CD4-positive, alpha-beta memory T cell (primary cell): ENCODE measurements around the gene CAPZB. TPM values are rescaled to one million over a fixed set of nuclear protein-coding genes. Genes with fewer than 3 reads are reported as not detected.

ENCODE experiments used
- CTCF ChIA-PET: fragments of 350-600 bp; sonication (Branson Sonifier 250); formaldehyde crosslinking; loops from one replicate; lab custom pipeline; 2021; ENCODE audit warnings: inconsistent platforms; ENCODE audit not compliant: partially characterized antibody; lab: Charles Lee
- POLR2A ChIA-PET: fragments of 350-600 bp; sonication (Branson Sonifier 250); formaldehyde crosslinking; loops from one replicate; lab custom pipeline; 2021; ENCODE audit not compliant: partially characterized antibody; lab: Charles Lee
- DNase-seq, 5 donors: peaks; one replicate each; pipeline versions ENCODE4 v3.0.0 to v3.0.0-alpha.2; 2020 to 2022; ENCODE audit warnings: mixed read lengths in 1 of 5
- H3K27ac ChIP-seq: one replicate; pipeline ENCODE4 v1.7.0; 2013; ENCODE audit warnings: low read depth, low read length
- H3K27me3 ChIP-seq: 2 replicates; pipeline ENCODE4 v1.7.0; 2013; ENCODE audit warnings: mild to moderate bottlenecking, low read length, moderate library complexity; ENCODE audit not compliant: insufficient read depth
- H3K36me3 ChIP-seq: 2 replicates; pipeline ENCODE4 v1.7.0; 2013; ENCODE audit warnings: mild to moderate bottlenecking, low read length, moderate library complexity; ENCODE audit not compliant: insufficient read depth
- H3K4me1 ChIP-seq: 2 replicates; pipeline ENCODE4 v1.7.0; 2013; ENCODE audit warnings: mild to moderate bottlenecking, low read length, moderate library complexity; ENCODE audit not compliant: insufficient read depth
- H3K4me3 ChIP-seq, 2 donors: one replicate each; pipeline ENCODE4 v1.7.0; 2013; ENCODE audit warnings: low read length in 2 of 2, mild to moderate bottlenecking in 1 of 2
- H3K9me3 ChIP-seq, 2 donors: one replicate each; pipeline ENCODE4 v1.7.0; 2013; ENCODE audit warnings: low read length in 2 of 2, control low read depth in 1 of 2; ENCODE audit not compliant: control insufficient read depth in 1 of 2
- H3K27ac Mint-ChIP-seq, 7 donors: one replicate each; pipeline ENCODE4 v1.8.0; 2020 to 2021; ENCODE audit warnings: mixed read lengths in 7 of 7, mild to moderate bottlenecking in 6 of 7, inconsistent platforms in 3 of 7, moderate library complexity in 3 of 7
- H3K27me3 Mint-ChIP-seq, 2 donors: one replicate each; pipeline ENCODE4 v1.8.0; 2020 to 2021; ENCODE audit warnings: mixed read lengths in 2 of 2
- H3K36me3 Mint-ChIP-seq, 2 donors: one replicate each; pipeline ENCODE4 v1.8.0; 2020 to 2021; ENCODE audit warnings: mixed read lengths in 2 of 2, inconsistent platforms in 1 of 2, mild to moderate bottlenecking in 1 of 2
- H3K4me1 Mint-ChIP-seq, 4 donors: one replicate each; pipeline ENCODE4 v1.8.0; 2020 to 2021; ENCODE audit warnings: mixed read lengths in 4 of 4, mild to moderate bottlenecking in 1 of 4
- H3K4me3 Mint-ChIP-seq, 8 donors: one replicate each; pipeline ENCODE4 v1.8.0; 2020 to 2021; ENCODE audit warnings: mixed read lengths in 8 of 8, mild to moderate bottlenecking in 7 of 8, moderate library complexity in 6 of 8, inconsistent platforms in 3 of 8
- H3K9me3 Mint-ChIP-seq, 8 donors: one replicate each; pipeline ENCODE4 v1.8.0; 2020 to 2021; ENCODE audit warnings: mixed read lengths in 8 of 8, mild to moderate bottlenecking in 5 of 8, inconsistent platforms in 3 of 8, moderate library complexity in 1 of 8
- intact Hi-C: fragments of 100-400 bp; cut with micrococcal nuclease; formaldehyde crosslinking; loops from one replicate; pipeline ENCODE4 v1.15.1; 2023
- polyA plus RNA-seq, 2 donors: library from polyadenylated mRNA; unstranded; fragments of 300-500 nt; fragmentation: Illumina TruSeq; gene quantifications; one replicate each; pipeline ENCODE4 v1.2.3, GENCODE V29; 2021
- total RNA-seq, 2 experiments: library from RNA; stranded (reverse); gene quantifications; one replicate each; pipeline ENCODE4 v1.2.3, GENCODE V29; 2021

Gene CAPZB
- total and polyA plus RNA-seq, 4 experiments from 2014 or later = 244 to 602 (median 346) TPM

GRCh38 chr1:19343617-19344350 is 141.6 kb downstream of the CAPZB start:
- intact Hi-C loops = no loop called here
- DNase-seq = no peak
- no peaks in the 10 kb centered on the region for H3K27me3 Mint-ChIP-seq
- H3K27me3 ChIP-seq = no peaks in the 10 kb centered on the region
- H3K27ac Mint-ChIP-seq = peak overlapping the region in 1 of 7 donors; percentile 40
- H3K4me3 Mint-ChIP-seq = no peak overlapping the region
- H3K9me3 Mint-ChIP-seq = no peaks in the 10 kb centered on the region
- H3K4me1 Mint-ChIP-seq = peaks cover 6 to 11% (median 7%) of the 10 kb centered on the region in 4 donors
- H3K4me3 ChIP-seq = no peak overlapping the region
- peaks cover 33 to 54% of the 10 kb centered on the region in 2 donors for H3K36me3 Mint-ChIP-seq
- H3K36me3 ChIP-seq = peaks cover 65% of the 10 kb centered on the region
- H3K9me3 ChIP-seq = no peaks in the 10 kb centered on the region
- POLR2A ChIA-PET = no interaction called here
- H3K4me1 ChIP-seq = no peaks in the 10 kb centered on the region
- CTCF ChIA-PET = interaction anchor here (0.9 to 3.1 kb wide), 16 partner anchors 10 to 317 kb away, joined by 3 to 14 read pairs (median 4); no protein-coding TSS in a partner anchor
- H3K27ac ChIP-seq = no peak overlapping the region

- Histone ChIP-seq H3K4me3 (no peak overlapping the region), H3K9me3 (no peaks in the 10 kb centered on the region), H3K27me3 (no peaks in the 10 kb centered on the region), H3K36me3 (peaks cover 58% of the 10 kb centered on the region), H3K27ac (no peak overlapping the region), H3K4me1 (no peaks in the 10 kb centered on the region)
- peak overlapping the region in 1 of 8 donors; percentile 29 for H3K4me3 Mint-ChIP-seq
- H3K27me3 Mint-ChIP-seq = no peaks in the 10 kb centered on the region
- no peak for DNase-seq
- H3K36me3 Mint-ChIP-seq = peaks cover 30 to 55% of the 10 kb centered on the region in 2 donors
- H3K4me1 Mint-ChIP-seq = peaks cover 6 to 11% (median 7%) of the 10 kb centered on the region in 4 donors
- POLR2A ChIA-PET = no interaction called here
- no peaks in the 10 kb centered on the region for H3K9me3 Mint-ChIP-seq
- peak overlapping the region in 3 of 7 donors; percentile 47 to 72 (median 69) for H3K27ac Mint-ChIP-seq
- intact Hi-C loops = no loop called here
- CTCF ChIA-PET = interaction anchor here (0.9 to 3.1 kb wide), 11 partner anchors 8 to 318 kb away, joined by 3 to 14 read pairs (median 4); no protein-coding TSS in a partner anchor
These were observed 142.3 kb downstream of the CAPZB start for GRCh38 chr1:19342894-19343616.

GRCh38 chr1:19342062-19342750 is 143.1 kb downstream of the CAPZB start:
- no peak overlapping the region for H3K27ac ChIP-seq
- no peaks in the 10 kb centered on the region for H3K4me1 ChIP-seq
- H3K36me3 ChIP-seq = peaks cover 57% of the 10 kb centered on the region
- peak overlapping the region in 4 of 7 donors; percentile 12 to 69 (median 42) for H3K27ac Mint-ChIP-seq
- no peak overlapping the region for H3K4me3 ChIP-seq
- H3K9me3 ChIP-seq = no peaks in the 10 kb centered on the region
- H3K36me3 Mint-ChIP-seq = peaks cover 30 to 55% of the 10 kb centered on the region in 2 donors
- POLR2A ChIA-PET = no interaction called here
- no peaks in the 10 kb centered on the region for H3K27me3 Mint-ChIP-seq
- intact Hi-C loops = no loop called here
- H3K4me3 Mint-ChIP-seq = no peak overlapping the region
- CTCF ChIA-PET = interaction anchor here (0.8 to 3.1 kb wide), 13 partner anchors 9 to 309 kb away, joined by 3 to 15 read pairs (median 4); no protein-coding TSS in a partner anchor
- no peak for DNase-seq
- H3K9me3 Mint-ChIP-seq = no peaks in the 10 kb centered on the region
- peaks cover 6 to 11% (median 7%) of the 10 kb centered on the region in 4 donors for H3K4me1 Mint-ChIP-seq
- no peaks in the 10 kb centered on the region for H3K27me3 ChIP-seq

GRCh38 chr1:19341201-19342061 is 143.9 kb downstream of the CAPZB start:
- Histone ChIP-seq H3K27me3 (no peaks in the 10 kb centered on the region), H3K27ac (no peak overlapping the region), H3K4me3 (no peak overlapping the region), H3K36me3 (peaks cover 57% of the 10 kb centered on the region), H3K4me1 (no peaks in the 10 kb centered on the region), H3K9me3 (no peaks in the 10 kb centered on the region)
- intact Hi-C loops = no loop called here
- peaks cover 30 to 55% of the 10 kb centered on the region in 2 donors for H3K36me3 Mint-ChIP-seq
- no peaks in the 10 kb centered on the region for H3K27me3 Mint-ChIP-seq
- peak overlapping the region in 6 of 7 donors; percentile 62 to 95 (median 83) for H3K27ac Mint-ChIP-seq
- peaks cover 6 to 11% (median 7%) of the 10 kb centered on the region in 4 donors for H3K4me1 Mint-ChIP-seq
- peak overlapping the region in 1 of 8 donors; percentile 39 for H3K4me3 Mint-ChIP-seq
- CTCF ChIA-PET = interaction anchor here (0.8 to 3.1 kb wide), 14 partner anchors 10 to 309 kb away, joined by 3 to 15 read pairs (median 4); no protein-coding TSS in a partner anchor
- DNase-seq = peak; percentile 64 to 71 (median 66)
- H3K9me3 Mint-ChIP-seq = peaks cover 0 to 4% (median 0%) of the 10 kb centered on the region in 8 donors
- POLR2A ChIA-PET = interaction anchor here (1.1 kb wide), 1 partner anchor 302 kb away, joined by 3 read pairs; no protein-coding TSS in a partner anchor

GRCh38 chr1:19340387-19340937 is 144.9 kb downstream of the CAPZB start:
- Mint-ChIP-seq H3K9me3 (peaks cover 0 to 6% (median 0%) of the 10 kb centered on the region in 8 donors), H3K27me3 (no peaks in the 10 kb centered on the region), H3K27ac (peak overlapping the region in 3 of 7 donors; percentile 46 to 78 (median 74)), H3K4me1 (peaks cover 5 to 8% (median 6%) of the 10 kb centered on the region in 4 donors), H3K36me3 (peaks cover 23 to 52% of the 10 kb centered on the region in 2 donors), H3K4me3 (no peak overlapping the region)
- Histone ChIP-seq H3K4me3 (no peak overlapping the region), H3K36me3 (peaks cover 53% of the 10 kb centered on the region), H3K27ac (no peak overlapping the region), H3K27me3 (no peaks in the 10 kb centered on the region), H3K4me1 (no peaks in the 10 kb centered on the region), H3K9me3 (no peaks in the 10 kb centered on the region)
- POLR2A ChIA-PET = interaction anchor here (1.1 kb wide), 1 partner anchor 303 kb away, joined by 3 read pairs; no protein-coding TSS in a partner anchor
- intact Hi-C loops = no loop called here
- no peak for DNase-seq
- CTCF ChIA-PET = interaction anchor here (0.8 to 2.4 kb wide), 4 partner anchors 9 to 310 kb away, joined by 4 to 15 read pairs (median 4); no protein-coding TSS in a partner anchor
